ENCODE measurements around the gene FTL. TPM values are rescaled to one million over a fixed set of nuclear protein-coding genes. Genes with fewer than 3 reads are reported as not detected.
A peak's percentile ranks its signal among the peaks of the same experiment; 100 is the strongest.

FTL gene
- polyA plus RNA-seq, 2 of the 4 experiments (the other 2 are of a cell fraction), result 4,743 to 13,930 TPM

DNA sequence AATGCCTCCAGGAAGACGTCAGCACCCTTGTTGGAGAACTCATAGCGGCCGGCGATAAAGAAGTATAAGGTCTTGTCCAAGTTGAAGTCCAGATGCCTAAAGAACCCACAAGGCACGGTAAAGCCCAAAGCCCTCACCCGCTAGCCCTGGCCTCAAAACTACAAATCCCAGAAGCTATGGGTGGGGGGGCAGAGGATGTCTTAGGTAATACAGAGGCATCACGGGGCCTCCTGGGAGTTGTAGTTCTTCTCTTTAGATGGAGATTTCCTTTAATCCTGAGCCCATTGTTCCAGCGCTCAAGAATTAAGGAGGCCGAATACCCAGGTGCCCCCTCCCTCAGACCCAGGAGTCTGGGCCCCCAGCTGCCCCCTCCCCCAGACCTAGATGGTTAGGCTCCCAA lies 17.2 kb downstream of the FTL start:
- DNase-seq (ENCODE audit: low read depth in 1 of 2, low spot score in 1 of 2) (no peak), FAIRE-seq (no peak), ATAC-seq (peak in 1 of 2 experiments; percentile 19; a peak in 1 of 6 replicates)
- Histone ChIP-seq H3K4me1 (peaks cover 13% of the 10 kb centered on the region), H3K4me2 (no peak overlapping the region), H3K27ac (no peak overlapping the region), H3K4me3 (no peak overlapping the region), H3K9me3 (no peaks in the 10 kb centered on the region)
- TF ChIP-seq EHMT2 (IDR thresholded peaks at IDR 0.05; ENCODE audit: low read depth), result no peak
- TF ChIP-seq POLR2A (IDR thresholded peaks at IDR 0.05; ENCODE audit: low read length), result no peak
- no peak for TF ChIP-seq RAD21 (conservative IDR thresholded peaks at IDR 0.05 in 1 of 2, IDR thresholded peaks at IDR 0.05 in 1 of 2)
- no peak for TF ChIP-seq MAFK (IDR thresholded peaks at IDR 0.05; ENCODE audit: partially characterized antibody)
- TF ChIP-seq CHD2 (IDR thresholded peaks at IDR 0.05; ENCODE audit: low read length, partially characterized antibody), result no peak
- no peak for TF ChIP-seq KDM1A (IDR thresholded peaks at IDR 0.05; ENCODE audit: low read depth)
- no peak for TF ChIP-seq HDAC2 (IDR thresholded peaks at IDR 0.05)
- TF ChIP-seq ESRRA (IDR thresholded peaks at IDR 0.05; ENCODE audit: borderline replicate concordance, low read length), result no peak
- TF ChIP-seq ZFP36 (IDR thresholded peaks at IDR 0.05; ENCODE audit: borderline replicate concordance, partially characterized antibody), result no peak
- TF ChIP-seq TP53 (CRISPR knock-in tag; IDR thresholded peaks at IDR 0.05), result no peak
- no peak for TF ChIP-seq ZSCAN20 (CRISPR knock-in tag; IDR thresholded peaks at IDR 0.05)
- TF ChIP-seq NR3C1 (IDR thresholded peaks at IDR 0.05), result no peak
- ChIA-PET CTCF (interaction anchor here (0.6 to 19.0 kb wide), 5 partner anchors 11 to 187 kb away, joined by 3 to 360 read pairs (median 8); partner anchors contain the start of genes GYS1 and RUVBL2), POLR2A (no interaction called here)
- WGBS (ENCODE audit: missing lambda C conversion rate), result 90% methylated on average over 9 of the region's 9 CpGs

DNA sequence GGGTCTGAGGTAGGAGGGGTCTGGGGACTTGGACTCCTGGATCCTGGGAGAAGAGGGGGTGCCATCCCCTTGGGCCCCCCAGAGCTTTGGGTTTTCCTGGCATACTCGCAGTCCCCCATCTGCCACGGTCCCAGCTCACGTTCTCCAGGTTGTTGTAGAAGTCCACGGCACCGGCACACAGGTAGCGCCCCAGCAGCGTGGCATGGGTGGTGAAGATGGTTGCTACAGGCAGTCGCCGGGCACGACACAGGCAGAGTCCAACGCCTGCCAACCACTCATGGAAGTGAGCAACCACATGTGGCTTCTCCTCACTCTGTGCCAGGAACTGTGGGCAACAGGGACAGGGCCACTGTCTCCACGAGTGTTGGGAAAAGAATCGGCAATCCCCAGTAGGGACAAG lies 20.6 kb downstream of the FTL start:
- CTCF ChIA-PET, result interaction anchor here (1.1 to 19.0 kb wide), 4 partner anchors 9 to 28 kb away, joined by 3 to 360 read pairs (median 52); partner anchors contain the start of genes GYS1 and RUVBL2
- DNase-seq (ENCODE audit: low read depth in 1 of 2, low spot score in 1 of 2), result no peak

DNA sequence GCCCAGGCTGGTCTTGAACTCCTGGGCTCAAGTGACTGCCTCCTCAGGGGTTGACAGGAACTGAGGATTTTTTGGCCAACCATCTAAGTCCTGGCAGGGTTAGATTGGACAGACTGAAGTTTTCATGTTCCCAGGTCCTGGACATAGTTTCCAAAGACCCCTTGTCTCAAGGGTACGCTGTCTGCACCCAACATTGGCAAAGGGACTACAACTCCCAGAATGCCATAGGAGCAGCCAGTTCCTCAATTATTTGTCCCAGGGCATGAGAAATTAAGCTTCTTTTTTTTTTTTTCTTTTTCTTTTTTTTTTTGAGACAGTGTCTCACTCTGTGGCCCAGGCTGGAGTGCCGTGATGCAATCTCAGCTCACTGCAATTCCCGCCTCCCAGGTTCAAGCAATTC lies 21.1 kb downstream of the FTL start:
- no peak for FAIRE-seq
- Histone ChIP-seq H3K4me2 (no peak overlapping the region), H3K4me1 (no peaks in the 10 kb centered on the region), H3K4me3 (no peak overlapping the region), H3K27ac (no peak overlapping the region), H3K9me3 (no peaks in the 10 kb centered on the region)
- POLR2A ChIA-PET, result interaction anchor here (1.0 kb wide), 1 partner anchor 114 kb away, joined by 3 read pairs; the partner anchor contains the start of gene PPP1R15A
- CTCF ChIA-PET, result interaction anchor here (0.8 to 19.0 kb wide), 8 partner anchors 9 to 191 kb away, joined by 3 to 360 read pairs (median 4); partner anchors contain the start of genes GYS1 and RUVBL2
- 94% methylated on average over 3 of the region's 3 CpGs for WGBS (ENCODE audit: missing lambda C conversion rate)
- no peak for TF ChIP-seq NPAS2 (CRISPR knock-in tag; IDR thresholded peaks at IDR 0.05; ENCODE audit: borderline replicate concordance)
- TF ChIP-seq MAZ (IDR thresholded peaks at IDR 0.05; ENCODE audit: borderline replicate concordance, low read depth, low read length), result no peak
- no peak for TF ChIP-seq ZSCAN20 (CRISPR knock-in tag; IDR thresholded peaks at IDR 0.05)
- TF ChIP-seq NFE2L2 (conservative IDR thresholded peaks at IDR 0.05; ENCODE audit: low read length), result no peak
- no peak for TF ChIP-seq ZC3H11A (IDR thresholded peaks at IDR 0.05)
- TF ChIP-seq, protein P1, sequence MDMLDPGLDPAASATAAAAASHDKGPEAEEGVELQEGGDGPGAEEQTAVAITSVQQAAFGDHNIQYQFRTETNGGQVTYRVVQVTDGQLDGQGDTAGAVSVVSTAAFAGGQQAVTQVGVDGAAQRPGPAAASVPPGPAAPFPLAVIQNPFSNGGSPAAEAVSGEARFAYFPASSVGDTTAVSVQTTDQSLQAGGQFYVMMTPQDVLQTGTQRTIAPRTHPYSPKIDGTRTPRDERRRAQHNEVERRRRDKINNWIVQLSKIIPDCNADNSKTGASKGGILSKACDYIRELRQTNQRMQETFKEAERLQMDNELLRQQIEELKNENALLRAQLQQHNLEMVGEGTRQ (IDR thresholded peaks at IDR 0.05), result no peak
- no peak for TF ChIP-seq JUN (IDR thresholded peaks at IDR 0.05)
- no peak for TF ChIP-seq ZFP36 (IDR thresholded peaks at IDR 0.05; ENCODE audit: borderline replicate concordance, partially characterized antibody)
- TF ChIP-seq ZNF302 (CRISPR knock-in tag; IDR thresholded peaks at IDR 0.05), result no peak
- no peak for TF ChIP-seq CHD4 (IDR thresholded peaks at IDR 0.05; ENCODE audit: borderline replicate concordance)
- no peak for TF ChIP-seq EHMT2 (IDR thresholded peaks at IDR 0.05; ENCODE audit: low read depth)
- TF ChIP-seq HOXA7 (CRISPR knock-in tag; IDR thresholded peaks at IDR 0.05), result no peak
- TF ChIP-seq KDM1A (IDR thresholded peaks at IDR 0.05; ENCODE audit: low read depth), result no peak
- TF ChIP-seq FOXS1 (CRISPR knock-in tag; IDR thresholded peaks at IDR 0.05), result no peak
- no peak for TF ChIP-seq ESRRA (IDR thresholded peaks at IDR 0.05; ENCODE audit: borderline replicate concordance, low read length)
- no peak for ATAC-seq
- no peak for DNase-seq (ENCODE audit: low read depth in 1 of 2, low spot score in 1 of 2)

More for the DNA sequence above, 20.6 kb downstream of the FTL start:
- POLR2A ChIA-PET, result no interaction called here
- H3K4me3 ChIP-seq, result no peak overlapping the region
- no peak overlapping the region for H3K4me2 ChIP-seq
- TF ChIP-seq HOXA7 (CRISPR knock-in tag; IDR thresholded peaks at IDR 0.05), result no peak
- TF ChIP-seq HEYL (CRISPR knock-in tag; IDR thresholded peaks at IDR 0.05), result no peak
- ATAC-seq (no peak), FAIRE-seq (no peak)
- no peaks in the 10 kb centered on the region for H3K4me1 ChIP-seq
- H3K27ac ChIP-seq, result no peak overlapping the region
- 88% methylated on average over 13 of the region's 13 CpGs for WGBS (ENCODE audit: missing lambda C conversion rate)
- no peaks in the 10 kb centered on the region for H3K9me3 ChIP-seq
